ENCODE measurements around the gene CIT. TPM values are rescaled to one million over a fixed set of nuclear protein-coding genes. Genes with fewer than 3 reads are reported as not detected.
"Not testable (repeated sequence)": the region's sequence is repeated elsewhere in the genome, so short reads cannot be mapped to it uniquely, and the experiment has no call there.

CIT gene
- total and polyA plus RNA-seq, 8 donors = 7.0 to 33.2 (median 20.8) TPM

DNA sequence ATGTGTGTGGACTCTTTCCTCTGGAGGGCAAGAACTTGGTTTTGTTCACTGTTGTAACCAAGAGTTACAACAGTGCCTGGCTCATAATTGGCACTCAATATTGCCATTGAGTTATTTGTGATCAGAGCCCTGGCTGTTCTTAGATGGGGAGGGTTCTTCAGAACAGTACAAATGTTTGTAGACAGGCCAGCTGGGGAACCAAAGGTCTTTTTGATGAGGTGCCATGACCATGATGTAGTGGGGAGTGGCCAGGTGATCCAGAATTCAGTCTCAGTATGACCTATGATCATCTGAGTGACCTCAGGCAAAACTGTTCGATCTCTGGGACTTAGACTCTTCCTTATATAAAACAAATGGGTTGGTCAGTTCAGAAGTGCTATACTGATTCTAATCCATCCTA is 212.5 kb downstream of the CIT start:
- H3K36me3 ChIP-seq = no peaks in the 10 kb centered on the region
- intact Hi-C loops (cut with DNase I) = no loop called here
- no peaks in the 10 kb centered on the region for H3K27me3 ChIP-seq
- peaks cover 6 to 28% of the 10 kb centered on the region in 2 donors for H3K4me1 ChIP-seq
- H3K9me3 ChIP-seq = no peaks in the 10 kb centered on the region
- H3K27ac ChIP-seq = no peak overlapping the region
- ATAC-seq (no peak), DNase-seq (no peak)
- H3K4me3 ChIP-seq = no peak overlapping the region
- TF ChIP-seq, protein P1, sequence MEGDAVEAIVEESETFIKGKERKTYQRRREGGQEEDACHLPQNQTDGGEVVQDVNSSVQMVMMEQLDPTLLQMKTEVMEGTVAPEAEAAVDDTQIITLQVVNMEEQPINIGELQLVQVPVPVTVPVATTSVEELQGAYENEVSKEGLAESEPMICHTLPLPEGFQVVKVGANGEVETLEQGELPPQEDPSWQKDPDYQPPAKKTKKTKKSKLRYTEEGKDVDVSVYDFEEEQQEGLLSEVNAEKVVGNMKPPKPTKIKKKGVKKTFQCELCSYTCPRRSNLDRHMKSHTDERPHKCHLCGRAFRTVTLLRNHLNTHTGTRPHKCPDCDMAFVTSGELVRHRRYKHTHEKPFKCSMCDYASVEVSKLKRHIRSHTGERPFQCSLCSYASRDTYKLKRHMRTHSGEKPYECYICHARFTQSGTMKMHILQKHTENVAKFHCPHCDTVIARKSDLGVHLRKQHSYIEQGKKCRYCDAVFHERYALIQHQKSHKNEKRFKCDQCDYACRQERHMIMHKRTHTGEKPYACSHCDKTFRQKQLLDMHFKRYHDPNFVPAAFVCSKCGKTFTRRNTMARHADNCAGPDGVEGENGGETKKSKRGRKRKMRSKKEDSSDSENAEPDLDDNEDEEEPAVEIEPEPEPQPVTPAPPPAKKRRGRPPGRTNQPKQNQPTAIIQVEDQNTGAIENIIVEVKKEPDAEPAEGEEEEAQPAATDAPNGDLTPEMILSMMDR (IDR thresholded peaks at IDR 0.05) = no peak

DNA sequence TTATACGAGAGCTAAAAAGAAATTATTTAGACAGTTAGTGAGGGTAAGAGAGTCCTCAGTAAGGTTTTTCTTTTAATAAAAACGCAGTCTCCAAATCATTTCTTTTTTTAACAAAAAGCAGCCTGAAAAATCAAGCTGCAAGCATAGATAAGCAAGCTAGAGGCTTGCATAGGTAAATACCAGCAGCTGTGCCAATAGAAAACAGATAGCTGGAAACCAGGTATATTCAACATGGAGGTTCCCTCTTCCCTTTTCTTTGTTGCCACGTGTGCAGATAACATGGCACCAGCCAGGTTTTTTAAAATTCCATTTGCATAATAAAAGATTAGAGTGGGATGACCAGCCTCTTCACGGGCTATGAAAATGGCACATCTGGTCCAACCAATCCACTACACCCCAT is 215.2 kb downstream of the CIT start:
- Histone ChIP-seq H3K9me3 (no peaks in the 10 kb centered on the region), H3K36me3 (no peaks in the 10 kb centered on the region), H3K27me3 (no peaks in the 10 kb centered on the region), H3K27ac (no peak overlapping the region), H3K4me1 (peaks cover 2 to 13% of the 10 kb centered on the region in 2 donors), H3K4me3 (no peak overlapping the region)
- no peak for ATAC-seq
- intact Hi-C loops (cut with DNase I) = no loop called here
- DNase-seq = no peak
- TF ChIP-seq, protein P1 (IDR thresholded peaks at IDR 0.05) = no peak

DNA sequence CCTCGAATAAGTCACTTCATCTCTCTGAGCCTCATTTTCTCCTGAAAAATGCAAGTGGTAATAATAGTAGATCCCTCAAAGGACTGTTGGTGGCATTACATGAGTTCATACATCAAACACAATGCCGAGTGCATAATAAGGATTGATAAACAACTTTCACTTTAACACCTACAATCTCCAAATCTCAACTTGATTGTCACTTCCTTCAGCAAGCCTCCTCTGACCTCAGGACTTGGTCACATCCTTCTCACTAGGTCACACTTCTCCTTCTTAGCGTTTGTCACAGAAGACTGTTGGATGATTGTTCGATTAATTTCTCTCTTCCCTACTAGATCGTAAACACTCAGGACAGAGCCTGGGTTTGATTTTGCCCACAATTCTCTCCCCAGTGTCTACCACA is 217.0 kb downstream of the CIT start:
- intact Hi-C loops (cut with DNase I) = no loop called here
- Histone ChIP-seq H3K36me3 (no peaks in the 10 kb centered on the region), H3K4me1 (no peaks in the 10 kb centered on the region), H3K9me3 (no peaks in the 10 kb centered on the region), H3K4me3 (no peak overlapping the region), H3K27ac (no peak overlapping the region), H3K27me3 (no peaks in the 10 kb centered on the region)
- no peak for ATAC-seq
- DNase-seq = no peak
- TF ChIP-seq, protein P1 (IDR thresholded peaks at IDR 0.05) = no peak

GRCh38 chr12:119659289-119659897 is 217.7 kb downstream of the CIT start:
- peak in 1 of 4 donors; percentile 34 for DNase-seq
- H3K9me3 ChIP-seq = peaks cover 0 to 4% of the 10 kb centered on the region in 2 donors
- H3K4me1 ChIP-seq = no peaks in the 10 kb centered on the region
- TF ChIP-seq, protein P1 (IDR thresholded peaks at IDR 0.05) = peak; percentile 89
- no peak overlapping the region for H3K27ac ChIP-seq
- no peaks in the 10 kb centered on the region for H3K27me3 ChIP-seq
- peak; percentile 77 for ATAC-seq
- no peaks in the 10 kb centered on the region for H3K36me3 ChIP-seq
- no peak overlapping the region for H3K4me3 ChIP-seq
- intact Hi-C loops (cut with DNase I) = no loop called here

- H3K4me3 ChIP-seq; H3K27me3 ChIP-seq; DNase-seq; H3K27ac ChIP-seq; H3K36me3 ChIP-seq; H3K4me1 ChIP-seq; ATAC-seq; intact Hi-C loops (cut with DNase I): not testable (repeated sequence)
- peaks cover 0 to 16% of the 10 kb centered on the region in 2 donors for H3K9me3 ChIP-seq
Observed at GRCh38 chr12:119658166-119658565, 219.0 kb downstream of the CIT start.

DNA sequence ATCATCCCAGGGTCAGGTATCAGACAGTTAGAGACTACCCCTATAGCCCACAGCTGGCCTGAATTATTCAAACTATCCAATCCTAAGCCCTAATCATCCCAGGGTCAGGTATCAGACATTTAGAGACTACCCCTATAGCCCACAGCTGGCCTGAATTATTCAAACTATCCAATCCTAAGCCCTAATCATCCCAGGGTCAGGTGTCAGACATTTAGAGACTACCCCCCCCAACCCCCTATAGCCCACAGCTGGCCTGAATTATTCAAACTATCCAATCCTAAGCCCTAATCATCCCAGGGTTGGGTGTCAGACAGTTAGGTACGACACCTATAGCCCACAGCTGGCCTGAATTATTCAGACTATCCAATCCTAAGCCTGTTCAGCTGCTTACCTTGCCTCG is 220.1 kb downstream of the CIT start:
- H3K4me1 ChIP-seq; intact Hi-C loops (cut with DNase I); H3K27me3 ChIP-seq; H3K27ac ChIP-seq; DNase-seq; H3K36me3 ChIP-seq; ATAC-seq; H3K4me3 ChIP-seq: not testable (repeated sequence)
- peaks cover 0 to 20% of the 10 kb centered on the region in 2 donors for H3K9me3 ChIP-seq

Data from left lung (tissue), 10 donors.